Spleen (tissue), 7 donors: ENCODE measurements around the gene GRK3.

Source experiments
- POLR2AphosphoS5 ChIP-seq, 3 donors: sonication (generic); formaldehyde crosslinking; IDR thresholded peaks; one replicate each; pipeline ENCODE4 v1.5.1; 2017; ENCODE audit warnings: antibody characterized with exemption in 3 of 3
- TF ChIP-seq, protein P1 (sequence below), 11 experiments: fragments of 200-600 bp in 7 of 11; fragments of 450-650 bp in 4 of 11; sonication (generic) in 4 of 11; IDR thresholded peaks in 8 of 11; conservative IDR thresholded peaks in 3 of 11; 1 replicate in 7 of 11; 2 replicates in 4 of 11; pipeline versions ENCODE4 v1.4.0 to v1.8.0; 2016 to 2021; ENCODE audit warnings: antibody characterized with exemption in 11 of 11, inconsistent platforms in 4 of 11, mild to moderate bottlenecking in 1 of 11
- donor health status: DM: no; HTN: no; CAD: no; lungs with moderate emphysema.
- donor health status: DM: no; HTN: no; CAD: no.
- donor health status: DM: no; HTN: no; CAD: no.

DNA sequence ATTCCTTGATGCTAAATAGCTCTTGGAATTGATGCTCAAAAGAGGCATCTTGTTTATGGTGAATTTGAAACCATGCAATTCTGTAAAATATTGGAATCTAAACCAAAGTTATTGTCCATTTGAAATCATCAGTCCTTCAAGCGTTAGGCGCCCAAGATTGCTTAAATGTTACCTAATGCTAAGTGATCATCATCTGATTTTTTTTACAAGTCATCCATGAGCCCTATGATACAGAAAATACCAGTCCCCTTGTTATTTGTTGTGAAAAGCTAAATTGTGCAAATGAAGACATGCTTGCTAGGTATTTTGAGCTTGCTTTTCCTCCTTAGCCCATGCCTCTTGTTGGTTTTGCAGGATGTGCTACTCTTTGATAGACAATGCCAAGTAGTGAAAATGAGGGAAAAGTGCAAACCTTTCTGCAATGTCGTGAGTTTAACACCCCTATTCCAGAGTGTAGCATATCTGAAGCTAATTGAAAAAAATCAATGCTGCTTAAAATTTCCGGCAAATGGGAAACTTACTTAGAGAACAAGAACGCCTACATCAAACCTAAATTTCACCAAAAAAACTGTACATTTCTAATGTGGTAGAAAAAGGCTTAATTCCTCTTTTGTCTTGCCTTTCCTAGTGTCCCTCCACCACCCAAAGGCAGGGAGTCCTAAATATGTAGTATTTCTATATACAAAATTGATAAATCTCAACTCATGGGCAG is 1.9 kb downstream of the GRK3 start:
- no peak for TF ChIP-seq POLR2AphosphoS5 (IDR thresholded peaks at IDR 0.05)
- TF ChIP-seq, protein P1, sequence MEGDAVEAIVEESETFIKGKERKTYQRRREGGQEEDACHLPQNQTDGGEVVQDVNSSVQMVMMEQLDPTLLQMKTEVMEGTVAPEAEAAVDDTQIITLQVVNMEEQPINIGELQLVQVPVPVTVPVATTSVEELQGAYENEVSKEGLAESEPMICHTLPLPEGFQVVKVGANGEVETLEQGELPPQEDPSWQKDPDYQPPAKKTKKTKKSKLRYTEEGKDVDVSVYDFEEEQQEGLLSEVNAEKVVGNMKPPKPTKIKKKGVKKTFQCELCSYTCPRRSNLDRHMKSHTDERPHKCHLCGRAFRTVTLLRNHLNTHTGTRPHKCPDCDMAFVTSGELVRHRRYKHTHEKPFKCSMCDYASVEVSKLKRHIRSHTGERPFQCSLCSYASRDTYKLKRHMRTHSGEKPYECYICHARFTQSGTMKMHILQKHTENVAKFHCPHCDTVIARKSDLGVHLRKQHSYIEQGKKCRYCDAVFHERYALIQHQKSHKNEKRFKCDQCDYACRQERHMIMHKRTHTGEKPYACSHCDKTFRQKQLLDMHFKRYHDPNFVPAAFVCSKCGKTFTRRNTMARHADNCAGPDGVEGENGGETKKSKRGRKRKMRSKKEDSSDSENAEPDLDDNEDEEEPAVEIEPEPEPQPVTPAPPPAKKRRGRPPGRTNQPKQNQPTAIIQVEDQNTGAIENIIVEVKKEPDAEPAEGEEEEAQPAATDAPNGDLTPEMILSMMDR (IDR thresholded peaks at IDR 0.05 in 8 of 11, conservative IDR thresholded peaks at IDR 0.05 in 3 of 11), result no peak
